HL-60 (cell line): ENCODE measurements around the gene ATXN2.

Experiments used
- DNase-seq, 2 experiments: peaks; one replicate each; pipeline ENCODE4 v3.0.0-alpha.2; 2010 to 2020; ENCODE audit warnings: low read depth in 1 of 2, low spot score in 1 of 2
- H3K27ac ChIP-seq: fragments of 250-450 bp; sonication (Bioruptor Pico); replicated peaks from 2 replicates; pipeline ENCODE4 v1.5.1; 2020; ENCODE audit warnings: mild to moderate bottlenecking, moderate library complexity
- H3K27me3 ChIP-seq: fragments of 250-450 bp; sonication (Bioruptor Pico); 2 replicates; pipeline ENCODE4 v1.5.1; 2021; ENCODE audit warnings: mild to moderate bottlenecking, moderate library complexity; ENCODE audit not compliant: insufficient read depth, poor library complexity, severe bottlenecking
- H3K4me3 ChIP-seq: replicated peaks from 2 replicates; pipeline ENCODE4 v1.5.1; 2011; ENCODE audit warnings: mild to moderate bottlenecking, control low read depth, low read length; ENCODE audit not compliant: insufficient read depth
- GABPA ChIP-seq: IDR thresholded peaks from 2 replicates; pipeline ENCODE4 v1.6.1; 2012; ENCODE audit warnings: low read depth
- POLR2AphosphoS5 ChIP-seq: IDR thresholded peaks from 2 replicates; pipeline ENCODE4 v1.6.1; 2012; ENCODE audit warnings: low read depth
- SPI1 ChIP-seq: IDR thresholded peaks from 2 replicates; pipeline ENCODE4 v1.6.1; 2012; ENCODE audit warnings: low read depth, mild to moderate bottlenecking, borderline replicate concordance
- TF ChIP-seq, protein P1 (sequence below): IDR thresholded peaks from one replicate; pipeline ENCODE4 v1.5.1; 2011; ENCODE audit warnings: low read length, control low read depth, inconsistent platforms; ENCODE audit not compliant: insufficient read depth
- TF ChIP-seq, protein P2 (sequence below): IDR thresholded peaks from 2 replicates; pipeline ENCODE4 v1.6.1; 2012; ENCODE audit warnings: low read depth; ENCODE audit not compliant: insufficient replicate concordance

Gene ATXN2

DNA sequence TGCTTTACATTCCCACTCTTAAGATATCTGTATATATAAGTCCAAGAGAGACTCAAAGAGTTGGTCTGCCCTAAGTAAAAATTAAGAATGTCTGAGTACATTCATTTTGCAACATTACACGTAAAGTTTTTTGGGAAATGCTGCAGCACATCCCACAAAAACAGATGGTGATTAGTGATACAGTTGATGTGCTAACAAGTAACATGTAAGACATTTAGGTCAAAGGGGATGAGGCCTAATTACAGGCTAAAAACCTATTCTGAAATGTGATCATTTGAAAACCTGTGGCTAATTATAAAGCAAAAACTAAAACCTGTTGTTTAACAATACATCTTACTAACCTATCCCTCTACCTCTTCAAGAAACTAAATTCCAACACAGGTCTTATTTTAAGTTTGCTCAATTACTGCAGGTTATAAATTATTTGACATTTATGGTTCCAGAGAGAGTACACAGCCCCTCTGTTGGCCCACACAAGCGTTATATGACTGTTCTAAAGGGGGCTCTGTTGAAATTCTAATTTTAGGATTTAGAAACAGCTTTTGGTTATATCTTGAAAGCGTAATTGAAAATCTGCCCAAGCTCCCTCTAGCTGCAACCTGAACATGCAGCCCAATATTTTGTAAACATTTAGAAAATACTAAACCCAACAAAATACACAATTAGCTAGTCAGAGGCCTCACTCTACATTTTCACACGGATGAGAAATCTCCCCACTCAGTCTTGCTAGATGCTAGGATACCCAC, 43.7 kb upstream of the ATXN2 start:
- DNase-seq = no peak
- Histone ChIP-seq H3K27me3 (no peaks in the 10 kb centered on the region), H3K27ac (no peak overlapping the region), H3K4me3 (no peak overlapping the region)
- TF ChIP-seq, protein P1, sequence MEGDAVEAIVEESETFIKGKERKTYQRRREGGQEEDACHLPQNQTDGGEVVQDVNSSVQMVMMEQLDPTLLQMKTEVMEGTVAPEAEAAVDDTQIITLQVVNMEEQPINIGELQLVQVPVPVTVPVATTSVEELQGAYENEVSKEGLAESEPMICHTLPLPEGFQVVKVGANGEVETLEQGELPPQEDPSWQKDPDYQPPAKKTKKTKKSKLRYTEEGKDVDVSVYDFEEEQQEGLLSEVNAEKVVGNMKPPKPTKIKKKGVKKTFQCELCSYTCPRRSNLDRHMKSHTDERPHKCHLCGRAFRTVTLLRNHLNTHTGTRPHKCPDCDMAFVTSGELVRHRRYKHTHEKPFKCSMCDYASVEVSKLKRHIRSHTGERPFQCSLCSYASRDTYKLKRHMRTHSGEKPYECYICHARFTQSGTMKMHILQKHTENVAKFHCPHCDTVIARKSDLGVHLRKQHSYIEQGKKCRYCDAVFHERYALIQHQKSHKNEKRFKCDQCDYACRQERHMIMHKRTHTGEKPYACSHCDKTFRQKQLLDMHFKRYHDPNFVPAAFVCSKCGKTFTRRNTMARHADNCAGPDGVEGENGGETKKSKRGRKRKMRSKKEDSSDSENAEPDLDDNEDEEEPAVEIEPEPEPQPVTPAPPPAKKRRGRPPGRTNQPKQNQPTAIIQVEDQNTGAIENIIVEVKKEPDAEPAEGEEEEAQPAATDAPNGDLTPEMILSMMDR = no peak
- TF ChIP-seq, protein P2, sequence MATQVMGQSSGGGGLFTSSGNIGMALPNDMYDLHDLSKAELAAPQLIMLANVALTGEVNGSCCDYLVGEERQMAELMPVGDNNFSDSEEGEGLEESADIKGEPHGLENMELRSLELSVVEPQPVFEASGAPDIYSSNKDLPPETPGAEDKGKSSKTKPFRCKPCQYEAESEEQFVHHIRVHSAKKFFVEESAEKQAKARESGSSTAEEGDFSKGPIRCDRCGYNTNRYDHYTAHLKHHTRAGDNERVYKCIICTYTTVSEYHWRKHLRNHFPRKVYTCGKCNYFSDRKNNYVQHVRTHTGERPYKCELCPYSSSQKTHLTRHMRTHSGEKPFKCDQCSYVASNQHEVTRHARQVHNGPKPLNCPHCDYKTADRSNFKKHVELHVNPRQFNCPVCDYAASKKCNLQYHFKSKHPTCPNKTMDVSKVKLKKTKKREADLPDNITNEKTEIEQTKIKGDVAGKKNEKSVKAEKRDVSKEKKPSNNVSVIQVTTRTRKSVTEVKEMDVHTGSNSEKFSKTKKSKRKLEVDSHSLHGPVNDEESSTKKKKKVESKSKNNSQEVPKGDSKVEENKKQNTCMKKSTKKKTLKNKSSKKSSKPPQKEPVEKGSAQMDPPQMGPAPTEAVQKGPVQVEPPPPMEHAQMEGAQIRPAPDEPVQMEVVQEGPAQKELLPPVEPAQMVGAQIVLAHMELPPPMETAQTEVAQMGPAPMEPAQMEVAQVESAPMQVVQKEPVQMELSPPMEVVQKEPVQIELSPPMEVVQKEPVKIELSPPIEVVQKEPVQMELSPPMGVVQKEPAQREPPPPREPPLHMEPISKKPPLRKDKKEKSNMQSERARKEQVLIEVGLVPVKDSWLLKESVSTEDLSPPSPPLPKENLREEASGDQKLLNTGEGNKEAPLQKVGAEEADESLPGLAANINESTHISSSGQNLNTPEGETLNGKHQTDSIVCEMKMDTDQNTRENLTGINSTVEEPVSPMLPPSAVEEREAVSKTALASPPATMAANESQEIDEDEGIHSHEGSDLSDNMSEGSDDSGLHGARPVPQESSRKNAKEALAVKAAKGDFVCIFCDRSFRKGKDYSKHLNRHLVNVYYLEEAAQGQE = no peak
- TF ChIP-seq GABPA = no peak
- no peak for TF ChIP-seq POLR2AphosphoS5
- TF ChIP-seq SPI1 = no peak

DNA sequence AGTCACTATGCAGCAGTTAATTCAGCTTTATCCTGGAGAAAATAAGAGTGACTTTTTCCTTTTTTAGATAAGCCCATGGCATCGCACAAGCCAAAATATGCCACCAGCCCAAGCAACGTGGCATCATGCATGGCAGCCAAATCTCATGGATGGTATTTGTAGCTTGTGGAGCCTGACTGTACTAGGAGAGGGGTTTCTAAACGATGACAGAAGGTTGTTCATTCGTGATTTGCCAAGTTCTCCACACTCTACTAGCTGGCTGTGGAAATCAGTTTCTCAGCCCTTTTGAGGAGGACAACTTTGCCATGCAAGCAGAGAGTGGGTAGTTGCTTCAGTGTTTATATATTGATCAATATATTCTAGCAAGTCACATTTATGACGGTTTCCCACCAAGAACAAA, 41.4 kb upstream of the ATXN2 start:
- Histone ChIP-seq H3K4me3 (no peak overlapping the region), H3K27ac (no peak overlapping the region), H3K27me3 (no peaks in the 10 kb centered on the region)
- DNase-seq = no peak
- TF ChIP-seq POLR2AphosphoS5 = no peak
- TF ChIP-seq GABPA = no peak
- TF ChIP-seq, protein P2 = no peak
- TF ChIP-seq SPI1 = no peak
- TF ChIP-seq, protein P1 = no peak

DNA sequence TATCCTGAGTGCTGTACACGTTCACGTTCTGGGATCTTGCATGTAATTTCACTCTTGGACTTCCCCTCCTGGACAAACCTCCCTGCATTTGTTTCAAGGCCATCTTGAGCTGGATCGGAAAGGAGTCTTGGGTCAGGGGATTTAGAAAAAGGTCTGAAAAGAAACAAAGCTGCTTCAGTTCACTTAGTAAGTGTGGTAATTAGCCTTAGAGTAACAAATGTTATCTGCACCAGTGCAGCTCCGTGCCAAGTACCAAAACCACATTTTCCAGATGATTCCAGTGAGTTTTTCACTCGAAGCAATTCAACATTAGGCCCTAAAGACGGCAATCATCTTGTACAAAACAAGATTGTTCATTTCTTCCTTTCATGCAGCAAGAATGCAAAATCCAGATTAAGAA, 39.4 kb upstream of the ATXN2 start:
- DNase-seq = no peak
- TF ChIP-seq POLR2AphosphoS5 (no peak), GABPA (no peak), SPI1 (no peak)
- TF ChIP-seq, protein P2 = no peak
- TF ChIP-seq, protein P1 = no peak
- H3K4me3 ChIP-seq = no peak overlapping the region
- H3K27ac ChIP-seq = no peak overlapping the region
- no peaks in the 10 kb centered on the region for H3K27me3 ChIP-seq
